Dendritic cell treated with granulocyte-macrophage colony-stimulating factor and Interleukin-4, amounts not matched to agents 40 ng/mL and 50 ng/mL, for 4 days (primary cell): Measurements from ENCODE around the gene RUNX2.

Experiments
- H3K27ac Mint-ChIP-seq: one replicate; pipeline ENCODE4 v1.8.0; 2022; ENCODE audit warnings: mild to moderate bottlenecking, mixed read lengths
- H3K27me3 Mint-ChIP-seq: one replicate; pipeline ENCODE4 v1.8.0; 2022; ENCODE audit warnings: mild to moderate bottlenecking, mixed read lengths
- H3K36me3 Mint-ChIP-seq: one replicate; pipeline ENCODE4 v1.8.0; 2022; ENCODE audit warnings: low read depth, mixed read lengths
- H3K4me1 Mint-ChIP-seq: one replicate; pipeline ENCODE4 v1.8.0; 2022; ENCODE audit warnings: low read depth, mixed read lengths
- H3K4me3 Mint-ChIP-seq: one replicate; pipeline ENCODE4 v1.8.0; 2022; ENCODE audit warnings: mild to moderate bottlenecking, moderate library complexity, mixed read lengths
- H3K9me3 Mint-ChIP-seq: one replicate; pipeline ENCODE4 v1.8.0; 2022; ENCODE audit warnings: mixed read lengths
- intact Hi-C: fragments of 100-400 bp; cut with micrococcal nuclease; formaldehyde crosslinking; loops from one replicate; pipeline ENCODE4 v1.15.0; 2022

Gene RUNX2

GRCh38 chr6:45605971-45606370 is 277.8 kb downstream of the RUNX2 start:
- H3K4me1 Mint-ChIP-seq, result no peaks in the 10 kb centered on the region

GRCh38 chr6:45606831-45607400 is 278.8 kb downstream of the RUNX2 start:
- Mint-ChIP-seq H3K4me3 (no peak overlapping the region), H3K4me1 (no peaks in the 10 kb centered on the region), H3K36me3 (no peaks in the 10 kb centered on the region), H3K27ac (no peak overlapping the region), H3K9me3 (peaks cover 22% of the 10 kb centered on the region), H3K27me3 (no peaks in the 10 kb centered on the region)
- intact Hi-C loops, result no loop called here

More at GRCh38 chr6:45605971-45606370, 277.8 kb downstream of the RUNX2 start:
- peaks cover 22% of the 10 kb centered on the region for H3K9me3 Mint-ChIP-seq
- H3K27me3 Mint-ChIP-seq, result no peaks in the 10 kb centered on the region
- intact Hi-C loops, result no loop called here
- H3K4me3 Mint-ChIP-seq, result no peak overlapping the region
- H3K27ac Mint-ChIP-seq, result no peak overlapping the region
- H3K36me3 Mint-ChIP-seq, result no peaks in the 10 kb centered on the region

DNA sequence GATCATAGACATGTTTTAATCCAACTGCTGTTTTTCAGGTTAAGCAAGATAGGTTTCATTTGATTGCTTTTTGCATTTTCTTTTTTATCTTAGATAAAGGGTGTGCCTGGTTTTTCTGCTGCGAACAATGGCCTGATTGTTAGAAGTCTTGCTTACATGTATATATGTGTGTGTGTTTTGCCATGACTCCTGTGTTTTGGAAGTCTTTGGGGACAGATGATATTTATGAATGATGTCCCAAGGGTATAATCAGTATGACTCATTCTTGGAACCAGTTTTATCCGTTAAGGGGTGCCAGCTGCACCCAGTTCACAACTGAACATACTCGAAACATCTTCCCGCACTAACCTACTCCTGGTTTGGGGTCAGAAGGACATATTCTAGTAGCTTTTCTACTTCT is 279.7 kb downstream of the RUNX2 start:
- Mint-ChIP-seq H3K4me1 (no peaks in the 10 kb centered on the region), H3K36me3 (no peaks in the 10 kb centered on the region), H3K27ac (no peak overlapping the region), H3K4me3 (no peak overlapping the region), H3K9me3 (peaks cover 19% of the 10 kb centered on the region), H3K27me3 (no peaks in the 10 kb centered on the region)
- intact Hi-C loops, result no loop called here

- intact Hi-C loops, result no loop called here
- H3K4me3 Mint-ChIP-seq, result no peak overlapping the region
These were observed 280.3 kb downstream of the RUNX2 start for GRCh38 chr6:45608252-45608913.

DNA sequence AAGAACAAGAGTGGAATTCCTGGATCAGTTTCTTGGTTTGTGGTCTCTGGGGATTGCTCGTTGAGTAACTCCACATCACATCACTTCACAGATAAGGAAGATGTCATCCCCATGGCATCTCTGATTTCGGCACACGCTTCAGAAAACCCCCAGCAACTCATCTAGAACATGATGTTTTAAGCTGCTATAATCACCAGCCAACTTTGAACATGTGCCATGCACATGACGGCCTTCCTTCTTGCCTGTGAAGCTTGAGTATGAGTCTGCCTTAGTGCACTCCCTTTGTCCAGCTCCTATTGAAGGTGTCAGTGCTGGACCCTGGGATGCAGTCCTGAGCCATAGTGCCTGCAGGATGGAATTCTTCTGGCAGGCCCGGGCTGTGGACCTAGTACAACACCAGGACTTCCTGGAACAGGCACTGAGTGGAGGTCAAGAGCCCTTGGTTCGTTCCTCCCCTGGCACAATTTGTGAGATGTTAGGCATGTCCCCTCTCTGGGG is 281.1 kb downstream of the RUNX2 start:
- H3K4me3 Mint-ChIP-seq, result no peak overlapping the region
- no peaks in the 10 kb centered on the region for H3K4me1 Mint-ChIP-seq
- no peaks in the 10 kb centered on the region for H3K27me3 Mint-ChIP-seq
- no peak overlapping the region for H3K27ac Mint-ChIP-seq
- H3K9me3 Mint-ChIP-seq, result peaks cover 5% of the 10 kb centered on the region
- intact Hi-C loops, result no loop called here
- no peaks in the 10 kb centered on the region for H3K36me3 Mint-ChIP-seq

More at GRCh38 chr6:45608252-45608913, 280.3 kb downstream of the RUNX2 start:
- Mint-ChIP-seq H3K27me3 (no peaks in the 10 kb centered on the region), H3K4me1 (no peaks in the 10 kb centered on the region), H3K9me3 (peaks cover 13% of the 10 kb centered on the region), H3K36me3 (no peaks in the 10 kb centered on the region), H3K27ac (no peak overlapping the region)

DNA sequence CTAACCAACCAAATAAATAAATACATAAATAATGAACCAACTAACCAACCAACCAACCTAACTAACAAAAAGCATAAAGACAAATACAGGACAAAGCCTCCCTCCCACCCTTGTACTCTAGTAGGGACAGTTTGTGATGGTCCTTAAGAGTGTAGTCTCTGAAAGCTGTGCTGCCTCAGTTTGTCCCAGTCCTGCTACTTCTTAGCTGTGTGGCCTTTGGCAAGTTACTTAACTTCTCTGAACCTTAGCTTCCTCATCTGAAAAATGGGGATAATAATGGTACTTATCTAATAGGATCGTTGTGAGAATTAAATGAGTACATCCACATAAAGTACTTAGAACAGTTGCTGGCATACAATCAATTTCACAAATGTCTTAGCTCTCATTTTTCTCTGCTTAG is 282.2 kb downstream of the RUNX2 start:
- intact Hi-C loops, result no loop called here
- Mint-ChIP-seq H3K27ac (no peak overlapping the region), H3K4me1 (no peaks in the 10 kb centered on the region), H3K9me3 (no peaks in the 10 kb centered on the region), H3K4me3 (no peak overlapping the region), H3K36me3 (no peaks in the 10 kb centered on the region), H3K27me3 (no peaks in the 10 kb centered on the region)

DNA sequence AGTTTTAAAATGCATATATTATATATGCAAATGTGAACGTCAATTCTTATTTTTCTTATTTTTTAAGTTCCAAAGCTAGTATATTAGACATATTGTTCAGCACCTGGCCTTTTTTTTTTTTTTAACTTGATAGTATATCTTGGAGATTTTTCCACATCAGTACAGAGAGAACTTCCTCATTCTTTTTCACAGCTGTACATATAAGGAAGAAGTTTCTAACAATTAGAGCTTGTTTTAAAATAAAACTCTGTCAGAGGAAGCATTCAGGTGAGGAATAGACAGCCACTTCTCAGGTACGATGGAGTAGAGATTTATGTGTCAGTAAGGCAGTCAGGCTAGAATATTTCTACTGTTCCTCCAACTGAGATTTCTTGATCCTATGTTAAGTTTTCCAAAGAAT is 282.7 kb downstream of the RUNX2 start:
- Mint-ChIP-seq H3K4me1 (no peaks in the 10 kb centered on the region), H3K27me3 (no peaks in the 10 kb centered on the region), H3K27ac (no peak overlapping the region), H3K9me3 (no peaks in the 10 kb centered on the region), H3K4me3 (no peak overlapping the region), H3K36me3 (no peaks in the 10 kb centered on the region)
- intact Hi-C loops, result no loop called here

GRCh38 chr6:45611491-45611890 is 283.4 kb downstream of the RUNX2 start:
- intact Hi-C loops, result no loop called here
- no peaks in the 10 kb centered on the region for H3K27me3 Mint-ChIP-seq

DNA sequence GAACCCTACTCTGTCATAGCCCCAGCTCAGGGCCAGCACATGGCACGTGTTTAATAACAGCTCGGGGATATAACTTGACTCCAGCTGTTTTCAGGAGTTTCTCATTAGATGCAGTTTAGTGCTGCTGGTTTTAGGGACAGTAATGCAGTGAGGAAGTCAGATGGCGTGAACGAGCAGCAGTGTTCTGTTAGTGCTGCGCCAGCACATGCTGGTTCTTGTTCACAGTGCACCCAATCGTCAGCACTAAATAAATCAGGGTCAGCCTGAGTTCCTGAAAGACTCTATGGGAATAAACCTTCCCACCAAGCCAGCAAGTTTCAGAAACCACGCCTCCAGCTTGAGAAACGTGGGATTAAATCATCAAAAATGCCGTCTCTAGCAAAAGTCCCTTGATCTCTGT is 285.5 kb downstream of the RUNX2 start:
- no peaks in the 10 kb centered on the region for H3K4me1 Mint-ChIP-seq
- H3K4me3 Mint-ChIP-seq, result no peak overlapping the region
- no peaks in the 10 kb centered on the region for H3K36me3 Mint-ChIP-seq
- no peak overlapping the region for H3K27ac Mint-ChIP-seq
- H3K27me3 Mint-ChIP-seq, result no peaks in the 10 kb centered on the region
- intact Hi-C loops, result no loop called here
- H3K9me3 Mint-ChIP-seq, result no peaks in the 10 kb centered on the region

More at GRCh38 chr6:45611491-45611890, 283.4 kb downstream of the RUNX2 start:
- Mint-ChIP-seq H3K36me3 (no peaks in the 10 kb centered on the region), H3K4me3 (no peak overlapping the region), H3K9me3 (no peaks in the 10 kb centered on the region), H3K4me1 (no peaks in the 10 kb centered on the region), H3K27ac (no peak overlapping the region)

DNA sequence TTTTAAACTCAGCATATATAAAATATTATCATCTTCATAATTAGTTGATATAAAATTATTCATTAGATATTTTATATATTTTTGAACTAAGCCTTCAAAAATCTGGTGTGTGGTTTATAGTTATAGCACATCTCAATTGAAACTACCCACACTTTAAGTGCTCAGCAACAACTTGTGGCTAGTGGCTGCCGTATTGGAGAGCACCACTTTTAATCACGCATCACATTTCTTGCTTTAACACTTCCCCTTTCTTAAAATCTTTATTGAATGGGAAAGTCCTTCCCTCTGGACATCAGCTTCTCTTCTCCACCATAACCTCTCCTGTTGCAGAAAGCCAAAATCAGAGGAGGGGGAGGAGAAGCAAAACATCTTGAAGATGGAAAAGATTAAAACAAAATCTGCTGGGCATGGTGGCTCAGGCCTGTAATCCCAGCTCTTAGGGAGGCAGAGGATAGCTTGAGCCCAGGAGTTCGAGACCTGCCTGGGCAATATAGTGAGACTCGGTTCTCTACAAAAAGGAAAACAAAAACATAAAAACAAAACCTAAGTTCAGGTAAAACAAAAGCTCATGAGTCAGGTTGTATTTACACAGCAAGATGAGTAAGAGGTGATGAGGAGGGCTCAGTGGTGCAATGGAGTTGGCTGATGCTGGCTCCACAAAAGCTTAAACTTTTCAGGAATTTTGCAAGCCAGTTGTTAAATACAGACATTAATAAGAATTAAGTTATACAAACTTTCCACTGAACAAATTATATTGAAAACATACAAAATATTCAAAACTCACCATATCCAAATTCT is 286.6 kb downstream of the RUNX2 start:
- intact Hi-C loops, result no loop called here
- Mint-ChIP-seq H3K4me1 (no peaks in the 10 kb centered on the region), H3K4me3 (no peak overlapping the region), H3K27me3 (no peaks in the 10 kb centered on the region), H3K27ac (no peak overlapping the region), H3K9me3 (no peaks in the 10 kb centered on the region), H3K36me3 (no peaks in the 10 kb centered on the region)

- Mint-ChIP-seq H3K4me1 (no peaks in the 10 kb centered on the region), H3K4me3 (no peak overlapping the region), H3K9me3 (no peaks in the 10 kb centered on the region), H3K27me3 (no peaks in the 10 kb centered on the region), H3K36me3 (no peaks in the 10 kb centered on the region), H3K27ac (no peak overlapping the region)
- intact Hi-C loops, result no loop called here
These were observed 288.1 kb downstream of the RUNX2 start for GRCh38 chr6:45616209-45616608.

GRCh38 chr6:45617441-45617840 is 289.3 kb downstream of the RUNX2 start:
- no peaks in the 10 kb centered on the region for H3K9me3 Mint-ChIP-seq
- no peak overlapping the region for H3K27ac Mint-ChIP-seq
- H3K4me1 Mint-ChIP-seq, result no peaks in the 10 kb centered on the region
- intact Hi-C loops, result no loop called here
- H3K36me3 Mint-ChIP-seq, result no peaks in the 10 kb centered on the region
- no peaks in the 10 kb centered on the region for H3K27me3 Mint-ChIP-seq
- no peak overlapping the region for H3K4me3 Mint-ChIP-seq

GRCh38 chr6:45618259-45618658 is 290.1 kb downstream of the RUNX2 start:
- Mint-ChIP-seq H3K27me3 (no peaks in the 10 kb centered on the region), H3K4me3 (no peak overlapping the region), H3K36me3 (no peaks in the 10 kb centered on the region), H3K9me3 (no peaks in the 10 kb centered on the region), H3K4me1 (no peaks in the 10 kb centered on the region), H3K27ac (no peak overlapping the region)
- intact Hi-C loops, result no loop called here

DNA sequence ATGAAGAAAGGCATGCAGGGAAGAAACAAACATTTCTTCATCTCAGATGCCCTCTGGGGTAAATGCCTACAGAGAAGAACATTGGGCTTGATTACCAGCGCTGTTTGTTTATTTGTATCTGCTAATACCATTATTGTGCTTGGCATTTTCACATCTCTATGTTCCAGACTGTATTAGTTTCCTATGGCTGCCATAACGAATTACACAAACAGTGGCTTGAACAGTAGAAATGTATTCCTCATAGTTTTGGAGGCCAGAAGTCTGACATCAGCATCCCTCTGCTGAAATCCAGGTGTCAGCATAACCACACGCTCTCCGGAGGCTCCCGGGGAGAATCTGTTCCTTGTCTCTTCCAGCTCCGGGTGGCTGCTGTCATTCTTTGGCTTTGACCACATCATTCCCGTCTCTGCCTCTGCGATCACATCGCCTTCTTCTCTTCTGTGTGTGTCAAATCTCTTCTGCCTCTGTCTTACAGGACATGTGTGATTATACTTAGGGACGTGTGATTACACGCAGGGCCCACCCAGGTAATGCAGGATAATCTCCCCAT is 291.2 kb downstream of the RUNX2 start:
- Mint-ChIP-seq H3K9me3 (no peaks in the 10 kb centered on the region), H3K27me3 (no peaks in the 10 kb centered on the region), H3K4me3 (no peak overlapping the region), H3K4me1 (no peaks in the 10 kb centered on the region), H3K36me3 (no peaks in the 10 kb centered on the region), H3K27ac (no peak overlapping the region)
- intact Hi-C loops, result no loop called here
